Thyroid gland (tissue), 4 donors: ENCODE results near the gene STAB1. TPM values are rescaled to one million over a fixed set of nuclear protein-coding genes. Genes with fewer than 3 reads are reported as not detected.

Source experiments
- DNase-seq, 2 donors: peaks; one replicate each; pipeline ENCODE4 v3.0.0-alpha.2; 2019
- H3K27ac ChIP-seq, 3 donors: fragments of 200-600 bp; sonication (generic); 1 replicate in 2 of 3; 2 replicates in 1 of 3; pipeline ENCODE4 v1.5.1; 2016 to 2019; ENCODE audit warnings: mild to moderate bottlenecking in 1 of 3, moderate library complexity in 1 of 3
- H3K27me3 ChIP-seq: fragments of 200-600 bp; sonication (generic); one replicate; pipeline ENCODE4 v1.5.1; 2019
- H3K36me3 ChIP-seq, 2 donors: fragments of 200-600 bp; sonication (generic); one replicate each; pipeline ENCODE4 v1.5.1; 2016 to 2019
- H3K4me1 ChIP-seq, 2 donors: fragments of 200-600 bp; sonication (generic); one replicate each; pipeline ENCODE4 v1.5.1; 2017 to 2019
- H3K4me3 ChIP-seq, 3 donors: fragments of 200-600 bp; sonication (generic); replicated peaks in 1 of 3; 1 replicate in 2 of 3; 2 replicates in 1 of 3; pipeline ENCODE4 v1.5.1; 2016; ENCODE audit warnings: mild to moderate bottlenecking in 1 of 3
- H3K9me3 ChIP-seq: fragments of 200-600 bp; sonication (generic); one replicate; pipeline ENCODE4 v1.5.1; 2017
- CTCF ChIP-seq, 6 experiments: fragments of 200-600 bp in 3 of 6; fragments of 450-650 bp in 3 of 6; sonication (generic) in 3 of 6; IDR thresholded peaks; one replicate each; pipeline ENCODE4 v1.5.1; 2016 to 2019; ENCODE audit warnings: antibody characterized with exemption in 6 of 6, mild to moderate bottlenecking in 2 of 6, inconsistent platforms in 1 of 6, moderate library complexity in 1 of 6
- POLR2A ChIP-seq, 2 donors: fragments of 450-650 bp; IDR thresholded peaks; one replicate each; pipeline ENCODE4 v1.6.1; 2017; ENCODE audit warnings: antibody characterized with exemption in 2 of 2, mild to moderate bottlenecking in 2 of 2, moderate library complexity in 1 of 2
- WGBS, 2 donors: methylation state at CpG; one replicate each; pipeline ENCODE4 v1.1.5; 2017; 5-methylcytosine and 5-hydroxymethylcytosine counted together
- intact Hi-C: fragments of 100-400 bp; cut with DNase I; formaldehyde crosslinking; loops from one replicate; pipeline ENCODE4 v1.15.1; 2023
- total RNA-seq, 4 donors: library from RNA; depleted of rRNA; stranded (reverse); fragments of >200 nt; gene quantifications; one replicate each; pipeline ENCODE4 v1.2.3, GENCODE V29; 2016

The STAB1 gene
- total RNA-seq, 4 donors from 2014 or later = 31.8 to 100 (median 67.4) TPM

GRCh38 chr3:52461874-52462273 lies 33.3 kb upstream of the STAB1 start:
- intact Hi-C loops = no loop called here
- H3K4me1 ChIP-seq = peaks cover 4 to 6% of the 10 kb centered on the region in 2 donors
- no peaks in the 10 kb centered on the region for H3K27me3 ChIP-seq
- no peak overlapping the region for H3K27ac ChIP-seq
- H3K4me3 ChIP-seq = no peak overlapping the region
- TF ChIP-seq POLR2A (IDR thresholded peaks at IDR 0.05) = no peak
- no peak for TF ChIP-seq CTCF (IDR thresholded peaks at IDR 0.05)
- DNase-seq = no peak
- H3K9me3 ChIP-seq = no peaks in the 10 kb centered on the region
- 76 to 84% methylated on average over 6 of the region's 6 CpGs for WGBS, 2 donors
- H3K36me3 ChIP-seq = peaks cover 16 to 22% of the 10 kb centered on the region in 2 donors

- intact Hi-C loops = no loop called here
- H3K27me3 ChIP-seq = no peaks in the 10 kb centered on the region
- no peak for DNase-seq
- TF ChIP-seq POLR2A (IDR thresholded peaks at IDR 0.05) = no peak
- no peak for TF ChIP-seq CTCF (IDR thresholded peaks at IDR 0.05)
- no peaks in the 10 kb centered on the region for H3K9me3 ChIP-seq
- 82 to 96% methylated on average over 5 of the region's 5 CpGs for WGBS, 2 donors
- no peaks in the 10 kb centered on the region for H3K4me1 ChIP-seq
- peaks cover 16 to 20% of the 10 kb centered on the region in 2 donors for H3K36me3 ChIP-seq
- no peak overlapping the region for H3K4me3 ChIP-seq
- H3K27ac ChIP-seq = no peak overlapping the region
Measured at GRCh38 chr3:52463416-52463815, 31.7 kb upstream of the STAB1 start.

- Histone ChIP-seq H3K27ac (no peak overlapping the region), H3K9me3 (no peaks in the 10 kb centered on the region), H3K4me1 (no peaks in the 10 kb centered on the region), H3K4me3 (no peak overlapping the region), H3K36me3 (peaks cover 19 to 25% of the 10 kb centered on the region in 2 donors), H3K27me3 (no peaks in the 10 kb centered on the region)
- TF ChIP-seq POLR2A (IDR thresholded peaks at IDR 0.05) (no peak), CTCF (IDR thresholded peaks at IDR 0.05) (no peak)
- DNase-seq = no peak
- intact Hi-C loops = no loop called here
- WGBS, 2 donors = 79 to 82% methylated on average over 9 of the region's 9 CpGs
Measured at GRCh38 chr3:52468336-52468735, 26.8 kb upstream of the STAB1 start.

GRCh38 chr3:52469001-52469400 lies 26.1 kb upstream of the STAB1 start:
- intact Hi-C loops = no loop called here
- no peak overlapping the region for H3K27ac ChIP-seq

GRCh38 chr3:52470920-52471319 lies 24.2 kb upstream of the STAB1 start:
- WGBS, 2 donors = 100% methylated on average over 2 to 3 of the region's 4 CpGs
- no peaks in the 10 kb centered on the region for H3K4me1 ChIP-seq
- no peak overlapping the region for H3K27ac ChIP-seq
- no peaks in the 10 kb centered on the region for H3K9me3 ChIP-seq
- DNase-seq = no peak
- intact Hi-C loops = no loop called here
- no peak overlapping the region for H3K4me3 ChIP-seq
- no peak for TF ChIP-seq POLR2A (IDR thresholded peaks at IDR 0.05)
- TF ChIP-seq CTCF (IDR thresholded peaks at IDR 0.05) = no peak
- peaks cover 42% of the 10 kb centered on the region in 2 donors for H3K36me3 ChIP-seq
- no peaks in the 10 kb centered on the region for H3K27me3 ChIP-seq

More at GRCh38 chr3:52469001-52469400, 26.1 kb upstream of the STAB1 start:
- no peak for TF ChIP-seq POLR2A (IDR thresholded peaks at IDR 0.05)
- WGBS, 2 donors = 83 to 89% methylated on average over 5 of the region's 5 CpGs
- Histone ChIP-seq H3K4me3 (no peak overlapping the region), H3K27me3 (no peaks in the 10 kb centered on the region), H3K9me3 (no peaks in the 10 kb centered on the region), H3K4me1 (no peaks in the 10 kb centered on the region), H3K36me3 (peaks cover 26 to 32% of the 10 kb centered on the region in 2 donors)
- no peak for DNase-seq
